Astrocyte of the spinal cord (primary cell): ENCODE data around the gene PARP1.

ENCODE experiments used
- DNase-seq: peaks from one replicate; pipeline ENCODE4 v3.0.0; 2011; ENCODE audit warnings: low read depth, low spot score
- H3K4me3 ChIP-seq: 2 replicates; pipeline ENCODE4 v1.5.1; 2011; ENCODE audit warnings: low read depth, mild to moderate bottlenecking, low read length, moderate library complexity
- in situ Hi-C: cut with HindIII; loops from 2 replicates; pipeline ENCODE4 v1.10.0; 2017; ENCODE audit warnings: low sequenced_read_pairs
- TF ChIP-seq, protein P1 (sequence below): IDR thresholded peaks from 2 replicates; pipeline ENCODE4 v1.5.1; 2012; ENCODE audit warnings: low read depth, mild to moderate bottlenecking, low read length, inconsistent platforms

Gene PARP1

DNA sequence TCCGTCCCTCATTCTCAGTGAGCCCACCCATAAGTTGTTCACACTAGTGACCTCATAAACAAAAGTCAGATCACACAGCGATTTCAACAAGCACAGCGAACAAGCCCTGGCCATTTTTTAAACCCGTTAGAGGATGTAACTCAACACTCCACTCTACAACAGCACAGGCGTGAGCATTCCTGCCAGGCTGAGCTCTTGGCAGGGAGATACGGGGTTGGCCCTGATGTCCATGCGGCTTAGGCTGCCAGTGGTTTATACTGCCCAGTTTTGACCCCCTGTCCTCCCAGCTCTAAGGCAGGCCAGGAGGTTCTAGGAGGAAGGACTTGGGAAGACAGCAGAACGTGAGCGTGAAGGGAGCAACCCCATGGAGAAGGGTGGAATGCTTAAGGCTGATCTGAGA is 35.0 kb downstream of the PARP1 start:
- H3K4me3 ChIP-seq, result no peak overlapping the region
- in situ Hi-C loops, result no loop called here
- DNase-seq, result no peak
- TF ChIP-seq, protein P1, sequence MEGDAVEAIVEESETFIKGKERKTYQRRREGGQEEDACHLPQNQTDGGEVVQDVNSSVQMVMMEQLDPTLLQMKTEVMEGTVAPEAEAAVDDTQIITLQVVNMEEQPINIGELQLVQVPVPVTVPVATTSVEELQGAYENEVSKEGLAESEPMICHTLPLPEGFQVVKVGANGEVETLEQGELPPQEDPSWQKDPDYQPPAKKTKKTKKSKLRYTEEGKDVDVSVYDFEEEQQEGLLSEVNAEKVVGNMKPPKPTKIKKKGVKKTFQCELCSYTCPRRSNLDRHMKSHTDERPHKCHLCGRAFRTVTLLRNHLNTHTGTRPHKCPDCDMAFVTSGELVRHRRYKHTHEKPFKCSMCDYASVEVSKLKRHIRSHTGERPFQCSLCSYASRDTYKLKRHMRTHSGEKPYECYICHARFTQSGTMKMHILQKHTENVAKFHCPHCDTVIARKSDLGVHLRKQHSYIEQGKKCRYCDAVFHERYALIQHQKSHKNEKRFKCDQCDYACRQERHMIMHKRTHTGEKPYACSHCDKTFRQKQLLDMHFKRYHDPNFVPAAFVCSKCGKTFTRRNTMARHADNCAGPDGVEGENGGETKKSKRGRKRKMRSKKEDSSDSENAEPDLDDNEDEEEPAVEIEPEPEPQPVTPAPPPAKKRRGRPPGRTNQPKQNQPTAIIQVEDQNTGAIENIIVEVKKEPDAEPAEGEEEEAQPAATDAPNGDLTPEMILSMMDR, result no peak

DNA sequence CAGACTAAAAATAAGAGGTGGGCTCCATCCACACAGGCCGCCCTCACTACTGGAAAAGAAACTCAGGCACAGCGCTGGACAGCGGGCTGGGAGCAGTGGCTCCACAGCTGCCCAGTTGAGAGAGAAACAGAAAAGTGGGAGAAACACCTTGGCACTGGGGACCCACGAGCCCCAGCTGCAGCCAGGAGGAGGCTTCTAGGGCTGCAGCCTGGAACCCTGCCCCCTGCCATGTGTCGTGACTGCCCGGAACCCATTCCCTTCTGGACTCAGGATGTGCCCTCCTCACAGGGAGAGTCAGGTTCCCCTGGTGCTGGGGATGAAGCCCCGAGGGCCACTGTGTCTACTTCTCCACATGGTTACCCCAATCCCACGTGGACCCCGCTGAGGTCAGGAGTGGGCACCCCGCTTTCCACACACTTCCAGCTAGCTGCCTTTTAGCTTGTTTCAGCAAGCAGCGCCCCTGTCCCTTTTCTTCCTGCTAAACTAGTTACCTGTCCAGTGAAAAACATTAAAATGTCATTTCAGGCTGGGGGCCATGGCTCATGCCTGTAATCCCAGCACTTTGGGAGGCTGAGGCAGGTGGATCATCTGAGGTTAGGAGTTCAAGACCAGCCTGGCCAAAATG is 35.9 kb downstream of the PARP1 start:
- in situ Hi-C loops, result no loop called here
- DNase-seq, result no peak
- TF ChIP-seq, protein P1, result no peak
- H3K4me3 ChIP-seq, result no peak overlapping the region

DNA sequence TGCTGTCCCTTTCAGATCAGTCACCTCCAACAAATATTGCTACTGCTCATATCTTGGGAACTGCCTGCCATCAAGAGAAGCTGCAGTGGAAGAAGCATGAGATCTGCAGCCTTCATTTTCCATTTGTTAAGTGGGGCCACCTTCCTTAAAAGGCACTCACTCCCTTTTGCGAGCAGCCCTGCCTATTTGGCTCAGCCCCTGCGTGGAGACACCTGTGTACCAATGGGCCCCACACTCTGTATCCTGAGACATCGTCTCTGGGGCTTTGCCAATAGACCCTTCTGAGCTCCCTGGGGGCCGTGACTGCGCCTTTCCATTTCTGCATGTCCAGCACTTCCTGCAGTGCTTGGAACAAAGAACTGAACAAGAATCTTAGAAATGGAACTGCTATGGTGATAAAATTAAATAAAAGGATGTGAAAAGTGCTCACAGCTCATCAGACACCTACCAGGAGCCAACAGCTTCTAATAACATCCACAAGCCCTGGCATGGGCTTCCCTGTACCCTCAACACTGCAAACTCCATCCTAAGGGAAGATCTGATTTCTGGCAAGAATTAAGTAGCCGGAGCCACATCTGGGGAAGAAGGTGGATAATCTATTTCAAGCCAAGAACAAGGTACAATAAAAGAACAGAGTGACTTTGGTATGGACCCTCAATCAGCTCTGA is 36.7 kb downstream of the PARP1 start:
- no peak overlapping the region for H3K4me3 ChIP-seq
- in situ Hi-C loops, result no loop called here
- no peak for DNase-seq
- TF ChIP-seq, protein P1, result no peak

DNA sequence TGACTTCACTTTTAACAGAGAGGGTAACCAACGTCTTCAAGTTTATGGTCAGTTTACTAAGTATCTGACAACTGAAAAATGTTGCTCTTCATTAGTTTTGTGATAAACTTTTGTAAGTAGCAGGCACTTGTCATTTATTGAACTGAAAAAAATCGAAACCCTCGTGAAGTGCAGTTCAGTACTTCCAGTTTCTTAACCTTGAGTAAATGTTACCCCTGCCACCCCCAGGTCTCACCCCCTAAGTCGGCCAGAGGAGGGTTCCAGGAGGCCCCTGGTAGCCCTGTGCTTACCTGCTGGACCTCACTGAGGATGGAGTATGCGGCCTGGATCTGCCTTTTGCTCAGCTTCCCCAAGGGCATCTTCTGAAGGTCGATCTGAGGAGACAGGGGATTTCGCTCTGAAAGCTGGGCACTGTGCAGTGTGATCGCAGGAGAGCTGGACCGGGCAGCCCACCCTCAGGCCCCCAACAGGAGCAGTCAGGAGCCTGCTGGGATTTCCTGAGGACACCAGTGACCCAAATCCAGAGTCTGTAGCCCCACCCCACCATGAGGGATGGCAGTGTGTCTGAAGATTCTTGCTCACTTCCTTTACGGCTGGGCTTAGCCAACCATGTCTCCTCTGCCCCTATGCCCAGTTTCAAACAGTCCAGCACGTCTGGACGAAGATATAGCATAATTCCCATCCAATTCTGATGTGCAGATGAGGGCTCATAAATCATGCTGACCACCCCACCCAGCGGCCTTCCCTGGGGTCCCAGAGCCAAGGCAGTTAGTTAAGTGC is 37.6 kb downstream of the PARP1 start:
- TF ChIP-seq, protein P1, result no peak
- in situ Hi-C loops, result no loop called here
- no peak overlapping the region for H3K4me3 ChIP-seq
- DNase-seq, result no peak

DNA sequence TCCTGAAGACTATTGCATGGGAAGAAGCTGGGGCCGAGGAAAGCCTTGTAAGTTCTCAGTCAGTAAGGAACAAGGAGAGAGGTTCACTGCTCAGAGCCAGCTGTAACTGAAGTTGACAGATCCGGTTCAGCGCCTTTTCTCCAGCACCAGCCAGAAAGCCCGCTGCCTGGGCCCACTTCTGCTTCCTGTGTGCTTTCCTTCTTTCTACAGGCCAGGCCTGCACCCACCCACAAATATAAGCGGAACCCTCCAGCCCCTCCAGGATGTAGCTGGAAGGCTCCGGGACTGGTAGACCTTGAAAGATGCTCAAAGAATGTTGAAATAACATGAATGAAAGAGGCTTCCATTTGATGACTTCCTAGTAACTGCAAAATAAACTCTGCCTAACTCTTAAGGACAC is 38.8 kb downstream of the PARP1 start:
- in situ Hi-C loops, result no loop called here
- H3K4me3 ChIP-seq, result no peak overlapping the region
- TF ChIP-seq, protein P1, result no peak
- DNase-seq, result no peak

DNA sequence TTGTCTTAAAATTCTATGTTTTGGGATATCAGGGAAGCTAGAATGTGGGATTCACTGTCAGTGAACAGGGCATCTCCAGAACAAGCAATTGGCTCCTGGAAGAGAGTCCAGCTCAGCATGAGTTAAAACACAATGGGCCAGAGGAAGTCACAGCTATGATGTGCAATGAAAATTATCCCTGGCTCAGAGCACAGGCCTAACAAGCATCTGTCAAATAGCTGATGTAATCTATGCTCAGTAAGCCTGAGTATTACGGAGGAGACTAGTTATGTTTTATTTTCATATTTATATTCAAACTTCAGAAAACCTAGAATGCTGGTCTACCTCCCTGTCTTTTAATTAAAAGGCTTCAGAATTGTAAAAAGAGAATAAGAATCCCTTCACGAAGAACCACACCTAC is 41.6 kb downstream of the PARP1 start:
- H3K4me3 ChIP-seq, result no peak overlapping the region
- peak; percentile 27 for DNase-seq
- in situ Hi-C loops, result no loop called here
- TF ChIP-seq, protein P1, result no peak
